Measurements from ENCODE around the gene MAG. TPM values are rescaled to one million over a fixed set of nuclear protein-coding genes. Genes with fewer than 3 reads are reported as not detected.

The MAG gene
- total and polyA plus RNA-seq, 10 of the 15 experiments (the other 5 are each of a cell fraction or from before 2014, with no cell fraction given), result 0.03 to 0.82 (median 0.17) TPM; not detected in 2

- H3K36me3 ChIP-seq (ENCODE audit: control insufficient read depth in 2 of 2, insufficient read depth in 2 of 2, low read length in 1 of 2), result no peaks in the 10 kb centered on the region
- ChIA-PET SMC1A (ENCODE audit: uncharacterized antibody, unreplicated experiment) (no interaction called here), RAD21 (ENCODE audit: unreplicated experiment) (no interaction called here), POLR2A (no interaction called here), CTCF (interaction anchor here (0.7 kb wide), 1 partner anchor 11 kb away, joined by 4 read pairs; no protein-coding TSS in a partner anchor)
- TF ChIP-seq, protein P1, sequence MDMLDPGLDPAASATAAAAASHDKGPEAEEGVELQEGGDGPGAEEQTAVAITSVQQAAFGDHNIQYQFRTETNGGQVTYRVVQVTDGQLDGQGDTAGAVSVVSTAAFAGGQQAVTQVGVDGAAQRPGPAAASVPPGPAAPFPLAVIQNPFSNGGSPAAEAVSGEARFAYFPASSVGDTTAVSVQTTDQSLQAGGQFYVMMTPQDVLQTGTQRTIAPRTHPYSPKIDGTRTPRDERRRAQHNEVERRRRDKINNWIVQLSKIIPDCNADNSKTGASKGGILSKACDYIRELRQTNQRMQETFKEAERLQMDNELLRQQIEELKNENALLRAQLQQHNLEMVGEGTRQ (IDR thresholded peaks at IDR 0.05; ENCODE audit: borderline replicate concordance, low read depth, low read length), result no peak
- TF ChIP-seq, protein P2, sequence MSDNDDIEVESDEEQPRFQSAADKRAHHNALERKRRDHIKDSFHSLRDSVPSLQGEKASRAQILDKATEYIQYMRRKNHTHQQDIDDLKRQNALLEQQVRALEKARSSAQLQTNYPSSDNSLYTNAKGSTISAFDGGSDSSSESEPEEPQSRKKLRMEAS (IDR thresholded peaks at IDR 0.05; ENCODE audit: low read depth, low read length), result no peak
- TF ChIP-seq, protein P3, sequence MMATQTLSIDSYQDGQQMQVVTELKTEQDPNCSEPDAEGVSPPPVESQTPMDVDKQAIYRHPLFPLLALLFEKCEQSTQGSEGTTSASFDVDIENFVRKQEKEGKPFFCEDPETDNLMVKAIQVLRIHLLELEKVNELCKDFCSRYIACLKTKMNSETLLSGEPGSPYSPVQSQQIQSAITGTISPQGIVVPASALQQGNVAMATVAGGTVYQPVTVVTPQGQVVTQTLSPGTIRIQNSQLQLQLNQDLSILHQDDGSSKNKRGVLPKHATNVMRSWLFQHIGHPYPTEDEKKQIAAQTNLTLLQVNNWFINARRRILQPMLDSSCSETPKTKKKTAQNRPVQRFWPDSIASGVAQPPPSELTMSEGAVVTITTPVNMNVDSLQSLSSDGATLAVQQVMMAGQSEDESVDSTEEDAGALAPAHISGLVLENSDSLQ (IDR thresholded peaks at IDR 0.05), result no peak
- TF ChIP-seq BMI1 (IDR thresholded peaks at IDR 0.05; ENCODE audit: borderline replicate concordance) (no peak), CEBPB (IDR thresholded peaks at IDR 0.05; ENCODE audit: borderline replicate concordance in 1 of 2, low read depth in 2 of 2, low read length in 2 of 2) (no peak), CBX3 (IDR thresholded peaks at IDR 0.05; ENCODE audit: borderline replicate concordance, low read depth) (no peak), SMC3 (IDR thresholded peaks at IDR 0.05; ENCODE audit: borderline replicate concordance, low read length) (no peak), KLF5 (IDR thresholded peaks at IDR 0.05; ENCODE audit: partially characterized antibody) (no peak), TAF1 (IDR thresholded peaks at IDR 0.05; ENCODE audit: borderline replicate concordance, low read depth, low read length) (no peak)
- peaks cover 11% of the 10 kb centered on the region for H3K4me1 ChIP-seq (ENCODE audit: control insufficient read depth, insufficient read depth, low read length)
- intact Hi-C loops (cut with micrococcal nuclease; ENCODE audit: unreplicated experiment), result no loop called here
- H3K4me2 ChIP-seq (ENCODE audit: control insufficient read depth, insufficient read depth), result no peak overlapping the region
- no peak overlapping the region for H3K27ac ChIP-seq (ENCODE audit: control insufficient read depth, insufficient read depth)
- no peak overlapping the region for H3K4me3 ChIP-seq
- no peak overlapping the region for H3K9ac ChIP-seq (ENCODE audit: control insufficient read depth, insufficient read depth, low read length)
- no peaks in the 10 kb centered on the region for H3K9me3 ChIP-seq (replicated peaks; ENCODE audit: control insufficient read depth, insufficient read depth, low read length)
- H3K79me2 ChIP-seq (ENCODE audit: control insufficient read depth, insufficient read depth, low read length), result no peaks in the 10 kb centered on the region
- FAIRE-seq (no peak), DNase-seq (ENCODE audit: low read depth, low spot score) (no peak), ATAC-seq (no peak)
- in situ Hi-C loops (cut with MboI), result no loop called here
- H2AFZ ChIP-seq (ENCODE audit: control insufficient read depth, low read depth, low read length), result no peak overlapping the region
- no TSS peak for BruUV-seq (replicated peaks)
- H3K27me3 ChIP-seq (replicated peaks in 1 of 2; ENCODE audit: control insufficient read depth in 2 of 2, insufficient read depth in 2 of 2, low read length in 1 of 2), result no peaks in the 10 kb centered on the region
- WGBS (ENCODE audit: insufficient coverage, insufficient replicate concordance, low lambda C conversion rate, missing lambda C conversion rate), result 84% methylated on average over 2 of the region's 2 CpGs
- no peaks in the 10 kb centered on the region for H4K20me1 ChIP-seq (ENCODE audit: control insufficient read depth, insufficient read depth)
Measured at GRCh38 chr19:35301961-35302360, 10.0 kb downstream of the MAG start.

All from GM12878 (cell line).